Cardiac septum (tissue), 1 donor: Measurements from ENCODE around the gene SLC24A3. TPM values are rescaled to one million over a fixed set of nuclear protein-coding genes. Genes with fewer than 3 reads are reported as not detected.

Source experiments
- DNase-seq: peaks from one replicate; pipeline ENCODE4 v3.0.0-alpha.2; 2020; ENCODE audit warnings: low spot score
- intact Hi-C: fragments of 100-400 bp; cut with DNase I; formaldehyde crosslinking; loops from one replicate; pipeline ENCODE4 v1.14.0; 2022
- total RNA-seq: library from RNA; stranded (reverse); fragmentation: NEBNext Ultra II Directional; extraction: Animal tissue kit (Norgen Biotek cat#: 25700); gene quantifications from one replicate; pipeline ENCODE4 v1.2.1, GENCODE V29; 2021
- donor health status: DM: no; HTN: no; CAD: no.

SLC24A3 gene
- total RNA-seq, 1 donor from 2014 or later: 0.86 TPM

DNA sequence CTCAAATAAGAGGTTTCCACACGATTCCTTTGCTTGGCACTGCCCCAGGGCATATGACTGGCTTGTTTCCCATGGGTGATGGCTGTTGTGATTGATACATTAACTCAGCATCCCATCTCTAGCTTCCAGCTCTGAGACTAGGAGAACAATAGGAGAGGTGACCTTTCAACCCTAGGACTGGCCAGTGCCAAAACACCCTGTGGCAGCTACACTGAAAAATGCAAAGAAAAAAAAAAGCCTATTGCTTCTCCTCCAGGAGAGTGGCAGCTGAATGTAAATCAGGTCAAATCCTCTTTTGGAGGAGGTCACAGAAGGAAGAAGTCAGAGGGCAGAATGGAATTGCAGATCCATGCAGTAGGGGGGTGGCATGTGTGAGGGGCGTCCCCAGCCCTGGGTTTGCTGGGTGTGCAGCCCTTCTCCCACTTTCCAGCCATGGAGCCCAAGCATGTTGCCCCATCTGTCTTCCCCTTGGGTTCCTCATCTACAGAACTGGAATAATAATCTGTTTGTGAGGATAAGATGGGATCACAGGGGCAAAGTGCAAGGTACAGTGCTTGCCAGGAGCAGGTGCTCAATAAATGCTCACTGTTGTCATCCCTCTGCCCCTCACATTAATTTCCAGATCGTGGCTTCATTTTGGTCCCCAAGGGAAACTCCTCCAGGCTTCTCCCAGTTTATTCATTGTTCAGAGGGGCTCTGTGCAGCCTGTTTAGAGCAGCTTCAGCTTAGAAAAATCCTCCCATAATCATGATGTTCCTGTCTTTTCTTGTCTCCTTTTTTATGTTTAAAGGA is 300.6 kb downstream of the SLC24A3 start:
- DNase-seq: no peak
- intact Hi-C loops: no loop called here

DNA sequence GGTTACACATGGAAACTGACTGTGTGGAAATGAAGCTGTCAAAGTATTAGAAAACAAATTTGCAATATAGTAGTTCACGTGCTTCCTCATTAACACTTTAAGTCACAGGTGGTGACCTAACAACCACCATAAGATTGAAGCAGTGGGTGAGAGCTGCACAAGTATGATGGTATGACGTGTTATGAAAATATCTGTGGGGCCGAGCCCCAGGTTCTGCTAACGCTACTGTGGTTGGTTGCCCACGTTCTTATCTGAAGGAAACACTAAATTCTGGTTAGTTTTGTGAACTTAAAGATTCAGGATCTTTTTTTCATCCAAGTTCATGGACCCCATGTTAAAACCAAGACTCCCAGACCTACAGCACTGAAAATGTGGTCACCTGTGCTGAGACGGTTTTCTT is 302.6 kb downstream of the SLC24A3 start:
- no peak for DNase-seq
- intact Hi-C loops: no loop called here

DNA sequence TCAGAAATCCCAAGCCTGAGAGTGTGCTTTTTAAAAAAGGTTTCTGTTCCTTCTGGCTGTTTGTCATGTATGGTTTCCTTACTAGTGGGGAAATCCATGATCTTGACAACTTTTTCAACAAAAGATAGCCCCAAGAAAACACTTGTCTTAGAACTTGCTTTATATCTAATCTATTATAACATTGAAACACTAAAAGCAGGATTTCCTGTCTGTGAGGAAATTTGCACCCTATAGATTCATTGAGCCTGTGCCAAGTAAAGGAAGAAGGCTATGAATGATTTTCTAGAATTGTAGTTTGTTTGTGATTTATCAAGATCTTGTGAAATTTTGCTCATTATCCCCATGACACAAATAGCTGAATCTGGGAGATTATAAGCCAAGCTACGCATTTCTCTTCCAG is 307.0 kb downstream of the SLC24A3 start:
- DNase-seq: no peak
- intact Hi-C loops: no loop called here

DNA sequence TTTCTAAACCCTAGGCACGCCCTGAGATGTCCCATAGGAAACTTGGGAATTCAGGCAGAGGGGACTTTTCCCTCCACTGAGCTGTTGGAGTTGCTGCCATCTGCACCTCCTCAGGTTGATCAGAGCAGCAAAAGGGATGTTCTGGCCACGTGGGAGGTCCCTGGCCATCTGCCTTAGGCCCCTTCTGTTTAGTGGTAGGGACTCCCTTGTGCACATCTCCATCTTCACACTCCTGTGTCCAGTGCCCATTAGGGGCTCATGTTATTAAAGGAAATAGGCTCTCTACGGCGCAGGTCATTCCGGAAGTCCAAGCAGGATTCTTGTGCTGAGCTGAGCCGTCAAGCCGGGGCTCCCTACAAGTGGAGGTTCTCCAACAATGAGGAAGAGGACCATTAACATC is 307.8 kb downstream of the SLC24A3 start:
- intact Hi-C loops: no loop called here
- DNase-seq: no peak

DNA sequence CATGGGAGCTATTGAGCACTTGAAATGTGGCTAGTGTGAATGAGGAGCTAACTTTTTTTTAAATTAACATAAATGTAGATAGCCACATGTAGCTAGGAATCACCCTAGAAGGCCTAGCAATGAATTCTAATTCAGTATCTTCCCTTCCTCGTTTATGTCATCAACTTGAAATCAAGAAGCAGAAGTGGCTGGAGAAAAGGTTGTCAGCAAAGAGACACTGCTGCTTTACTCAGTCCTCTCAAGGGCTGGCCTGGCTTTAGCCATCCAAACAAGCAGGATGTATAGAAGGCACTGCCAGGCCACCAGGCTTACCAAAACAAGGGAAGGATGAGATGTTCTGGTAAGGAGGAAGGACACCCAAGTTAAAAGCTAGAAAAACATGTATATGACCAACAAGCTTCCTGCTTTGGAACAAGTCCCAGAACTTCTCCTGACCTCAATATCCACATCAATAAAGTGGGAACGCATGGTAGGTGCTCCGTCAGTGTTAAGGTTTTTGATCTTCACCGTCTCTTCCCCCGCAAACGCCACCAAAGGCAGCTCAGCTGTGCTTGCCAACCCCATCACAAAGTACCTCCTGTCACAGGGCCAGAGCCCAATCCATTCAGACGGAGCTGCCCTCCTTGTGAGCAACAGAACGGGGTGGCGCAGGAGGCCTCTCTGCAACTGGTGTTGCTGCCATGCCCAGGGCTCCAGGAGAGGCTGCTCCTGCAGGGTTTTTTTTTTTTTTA is 309.8 kb downstream of the SLC24A3 start:
- intact Hi-C loops: no loop called here
- no peak for DNase-seq

DNA sequence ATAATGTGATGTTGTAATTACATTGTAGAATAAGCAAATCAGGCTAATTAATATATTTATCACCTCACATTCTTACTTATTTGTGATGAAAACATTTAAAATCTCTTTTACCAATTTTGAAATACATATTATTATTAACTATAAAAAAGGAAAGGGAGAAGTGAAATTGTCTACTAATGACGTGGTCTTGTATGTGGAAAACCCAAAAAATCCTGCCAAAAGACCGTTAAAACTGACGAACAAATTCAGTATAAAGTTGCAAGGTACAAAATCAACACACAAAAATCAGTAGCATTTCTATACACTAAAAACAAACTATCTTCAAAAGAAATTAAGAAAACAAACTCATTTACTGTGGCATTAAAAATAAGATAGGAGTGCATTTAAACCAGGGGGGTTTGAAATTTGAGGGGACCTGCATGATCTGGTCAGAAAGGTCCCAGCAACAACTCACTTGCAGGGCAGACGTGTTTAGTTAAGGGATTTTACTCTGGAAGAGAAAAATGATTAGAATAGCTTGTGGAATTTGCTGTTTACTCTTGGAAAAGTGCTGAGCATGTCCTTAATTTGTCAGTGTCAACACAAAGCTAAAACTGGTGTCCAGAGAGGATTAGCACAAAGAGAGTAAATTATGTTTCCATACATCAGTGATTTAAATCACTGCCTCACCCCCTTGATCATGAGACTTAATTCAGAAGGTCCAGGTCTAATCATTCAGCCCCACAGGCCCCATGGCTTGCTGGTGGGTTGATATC is 310.6 kb downstream of the SLC24A3 start:
- intact Hi-C loops: no loop called here

DNA sequence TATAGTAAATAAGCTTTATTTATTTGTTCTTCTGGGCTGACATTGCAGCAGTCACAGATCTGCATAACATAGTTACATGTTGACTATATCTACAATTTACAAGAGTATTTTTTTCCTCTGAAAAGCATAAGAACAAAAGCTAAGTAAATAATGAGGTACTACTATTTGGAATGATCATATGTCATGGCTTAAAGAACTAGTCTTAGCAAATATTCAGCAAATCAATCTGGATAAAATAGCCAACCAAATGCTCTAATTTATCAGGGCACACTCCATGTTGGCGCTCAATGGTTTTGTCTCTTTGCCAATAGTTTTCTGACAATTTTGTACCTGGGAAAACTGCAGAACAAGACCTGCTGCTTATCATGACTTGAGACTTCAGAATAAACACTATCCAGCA is 312.2 kb downstream of the SLC24A3 start:
- intact Hi-C loops: no loop called here
- no peak for DNase-seq

More for the DNA sequence above, 310.6 kb downstream of the SLC24A3 start:
- no peak for DNase-seq

DNA sequence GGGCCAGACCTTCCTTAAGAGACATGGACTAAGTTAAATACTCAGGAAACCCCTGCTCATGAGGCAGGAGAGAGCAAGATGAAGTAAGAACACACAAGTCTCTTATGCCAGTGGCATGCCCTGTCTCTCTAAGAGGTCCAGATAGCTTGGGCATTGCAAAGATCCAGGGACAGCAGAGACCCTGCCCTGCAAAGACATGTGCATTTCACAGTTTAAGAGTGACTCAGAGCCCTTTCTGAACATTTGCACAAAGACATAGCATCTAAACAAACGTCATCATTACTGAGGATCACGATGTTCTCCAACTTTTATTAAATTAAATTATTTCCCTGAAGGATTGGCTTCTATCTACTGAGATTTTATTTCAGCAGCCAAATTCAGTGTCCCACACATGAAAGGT is 315.1 kb downstream of the SLC24A3 start:
- no peak for DNase-seq
- intact Hi-C loops: no loop called here

DNA sequence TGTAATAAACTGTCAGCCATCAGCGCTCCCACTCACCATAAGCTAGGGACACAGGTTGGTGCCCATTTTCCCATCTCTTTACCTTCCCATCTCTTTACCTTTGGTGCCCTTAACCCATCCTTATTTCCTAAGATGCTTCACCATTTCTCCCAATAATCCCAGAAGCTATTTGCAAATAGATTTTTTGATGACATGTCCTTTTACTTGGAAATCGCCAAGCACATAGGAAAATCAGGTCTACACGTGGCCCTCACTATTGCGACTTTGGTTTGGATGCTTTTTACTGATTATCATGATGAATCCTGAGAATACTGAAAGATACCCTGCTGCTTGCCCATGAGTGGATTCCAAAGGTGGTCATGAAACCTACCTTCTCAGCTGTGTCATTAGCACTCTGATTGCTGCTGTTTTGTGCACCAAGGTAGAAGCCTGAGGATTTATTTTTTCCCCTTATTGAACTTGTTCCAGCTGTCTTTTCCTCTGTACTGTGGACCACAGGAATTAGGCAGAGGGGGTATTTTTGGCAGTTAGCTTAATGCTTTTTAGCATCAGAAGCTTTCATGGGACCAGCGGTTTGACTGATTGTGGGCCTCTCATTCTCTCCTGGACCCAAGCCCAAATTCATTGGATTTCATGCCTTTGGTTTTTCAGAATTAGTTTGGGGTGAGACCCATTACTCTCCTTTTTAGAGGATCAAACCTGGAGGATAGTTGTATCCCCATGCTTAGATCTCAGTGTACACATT is 316.0 kb downstream of the SLC24A3 start:
- no peak for DNase-seq
- intact Hi-C loops: no loop called here

DNA sequence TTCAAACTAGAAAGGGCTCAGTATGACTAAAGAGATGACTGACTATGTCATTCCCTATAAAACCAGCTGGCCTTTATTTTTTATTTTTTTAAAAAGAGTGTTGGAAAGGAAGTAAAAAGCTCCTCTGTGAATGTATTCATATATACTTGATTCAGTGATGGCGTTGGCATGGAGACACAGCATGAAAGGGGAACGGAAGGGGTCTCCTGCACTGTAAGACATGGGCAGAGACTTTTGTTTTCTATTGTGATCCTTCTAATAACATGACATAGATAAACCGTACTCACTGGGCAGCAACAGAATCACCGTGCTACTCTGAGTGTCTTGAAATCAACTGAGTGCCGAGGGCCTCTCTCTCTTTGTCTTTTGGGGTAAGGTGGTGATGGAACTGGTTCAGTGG is 317.6 kb downstream of the SLC24A3 start:
- intact Hi-C loops: no loop called here
- DNase-seq: no peak

DNA sequence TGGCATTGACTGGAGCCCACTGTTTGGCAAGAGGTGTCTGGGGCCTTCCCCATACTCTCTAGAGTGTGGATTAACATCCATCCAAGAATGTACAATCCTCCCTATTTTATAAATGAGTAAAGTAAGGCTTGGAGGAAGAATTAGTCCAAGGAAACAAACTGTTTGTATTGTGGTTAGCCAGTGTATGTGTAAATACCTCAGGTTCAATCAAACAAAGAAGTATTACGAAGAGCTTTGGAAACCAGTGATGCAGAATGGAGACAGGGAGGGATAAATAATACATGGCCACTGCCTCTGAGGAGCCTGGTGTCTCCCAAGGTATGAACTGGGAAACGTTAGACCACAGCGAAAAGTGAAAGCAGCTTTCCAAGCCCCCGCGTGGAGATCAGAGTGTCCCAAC is 319.0 kb downstream of the SLC24A3 start:
- intact Hi-C loops: no loop called here
- no peak for DNase-seq

DNA sequence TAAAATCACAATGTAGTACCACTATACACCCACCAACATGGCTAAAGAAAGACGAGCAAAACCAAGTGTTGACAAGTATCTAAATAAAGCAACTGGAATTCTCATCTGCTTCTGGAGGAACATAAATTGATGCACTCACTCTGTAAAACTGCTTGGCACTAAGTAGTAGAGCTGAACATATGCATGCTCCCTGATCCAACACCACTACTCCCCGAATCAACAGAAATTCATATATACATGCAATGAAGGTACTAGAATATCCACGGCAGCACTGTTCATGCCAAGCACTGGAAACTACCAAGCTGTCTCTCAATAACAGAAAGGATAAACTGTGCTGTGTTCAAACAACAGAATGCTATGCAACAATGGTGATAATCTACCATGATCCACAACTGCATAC is 326.1 kb downstream of the SLC24A3 start:
- intact Hi-C loops: no loop called here

DNA sequence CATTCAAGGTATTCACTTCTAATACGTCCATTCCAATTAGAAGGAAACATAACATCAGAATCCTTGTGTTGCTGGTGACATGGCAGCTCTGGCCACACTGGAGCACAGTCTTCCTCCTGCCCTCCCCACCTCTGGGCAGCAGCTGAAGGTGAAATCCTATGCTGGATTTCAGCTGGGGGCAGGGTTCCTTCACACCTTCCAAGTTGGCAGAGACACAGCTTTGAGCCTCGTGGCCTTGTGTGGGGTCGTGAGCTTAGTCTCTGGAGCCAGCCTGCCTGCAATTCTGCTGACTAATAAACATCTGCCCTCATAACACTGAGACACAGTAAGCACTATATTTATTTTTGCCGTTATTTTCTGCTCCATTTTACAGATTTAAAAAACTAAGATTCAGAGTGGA is 326.7 kb downstream of the SLC24A3 start:
- intact Hi-C loops: no loop called here
- DNase-seq: no peak

More for the DNA sequence above, 326.1 kb downstream of the SLC24A3 start:
- DNase-seq: no peak

DNA sequence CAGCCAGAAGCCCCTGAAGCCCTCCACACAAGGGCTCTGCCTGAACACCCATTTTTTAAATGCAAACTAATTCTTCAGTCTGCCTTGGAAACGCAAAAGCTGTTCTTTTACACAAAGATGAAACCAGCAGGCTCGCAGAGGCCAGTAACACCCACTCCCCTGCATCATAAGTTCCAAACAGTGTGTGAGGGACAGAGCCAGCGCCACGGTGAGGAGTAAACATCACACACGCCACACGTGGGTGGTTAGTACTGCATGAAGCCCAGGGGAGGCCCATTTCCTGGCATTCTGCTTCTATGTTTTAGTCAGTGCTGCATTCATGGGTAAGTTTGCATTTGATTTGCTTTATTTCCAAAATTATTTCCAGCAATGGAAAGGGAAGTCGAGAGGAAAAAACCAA is 327.9 kb downstream of the SLC24A3 start:
- intact Hi-C loops: no loop called here
- DNase-seq: no peak

DNA sequence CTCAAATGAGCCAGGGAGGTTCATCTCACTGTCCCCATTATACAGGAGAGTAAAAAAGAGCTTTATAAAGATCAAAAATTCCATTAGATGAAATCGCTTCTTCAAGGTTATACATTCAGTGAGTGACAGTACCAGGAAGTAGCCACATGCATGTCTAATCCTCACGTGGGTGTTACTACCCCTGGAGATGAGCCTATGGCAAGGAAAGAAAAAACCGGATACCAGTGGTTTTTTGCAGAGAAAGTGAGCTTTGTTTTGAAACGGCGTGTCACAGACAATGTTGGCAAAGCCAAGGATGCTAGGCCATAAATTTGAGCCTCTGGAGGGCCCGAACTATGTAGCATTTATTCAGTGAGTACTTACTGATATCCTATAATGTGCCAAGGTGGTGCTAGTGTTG is 330.7 kb downstream of the SLC24A3 start:
- intact Hi-C loops: no loop called here
- DNase-seq: no peak

DNA sequence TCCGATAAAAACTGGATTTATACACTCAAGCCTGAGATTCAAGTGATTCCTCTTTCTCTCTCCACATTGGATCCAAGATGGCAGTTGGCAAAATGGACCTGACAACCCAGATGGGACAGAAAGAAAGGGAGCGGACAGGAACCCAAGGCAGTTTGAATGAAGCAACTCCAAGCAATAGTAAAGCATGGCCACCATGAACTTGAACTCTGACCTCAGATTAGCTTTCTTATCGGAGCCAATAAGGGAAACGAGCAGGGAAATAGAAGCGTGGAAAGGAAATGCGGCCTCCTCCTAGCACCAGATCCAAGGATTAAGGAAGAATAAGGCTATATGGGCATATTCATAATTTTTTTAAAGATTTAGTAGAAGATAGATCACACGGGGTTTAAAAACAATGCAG is 332.2 kb downstream of the SLC24A3 start:
- intact Hi-C loops: no loop called here
- DNase-seq: no peak

DNA sequence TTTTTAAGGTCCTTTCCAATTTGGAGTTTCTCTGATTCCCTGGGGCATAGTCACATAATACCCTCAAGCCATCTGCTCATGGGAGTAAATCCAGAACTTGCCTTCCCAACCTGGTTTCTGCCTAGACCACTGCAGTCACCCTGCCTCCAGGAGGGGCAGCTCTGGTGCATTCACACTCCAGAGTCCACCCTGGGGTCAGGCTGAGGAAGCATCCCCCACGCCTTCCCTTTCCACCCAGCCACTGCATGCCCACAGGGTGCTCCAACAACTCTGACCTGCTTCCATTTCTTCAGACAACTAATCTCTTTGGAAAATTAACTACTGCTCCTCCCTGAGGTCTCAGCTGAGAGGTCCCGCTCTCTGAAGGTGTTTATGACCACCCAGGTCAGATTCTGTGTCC is 334.2 kb downstream of the SLC24A3 start:
- intact Hi-C loops: no loop called here
- no peak for DNase-seq

DNA sequence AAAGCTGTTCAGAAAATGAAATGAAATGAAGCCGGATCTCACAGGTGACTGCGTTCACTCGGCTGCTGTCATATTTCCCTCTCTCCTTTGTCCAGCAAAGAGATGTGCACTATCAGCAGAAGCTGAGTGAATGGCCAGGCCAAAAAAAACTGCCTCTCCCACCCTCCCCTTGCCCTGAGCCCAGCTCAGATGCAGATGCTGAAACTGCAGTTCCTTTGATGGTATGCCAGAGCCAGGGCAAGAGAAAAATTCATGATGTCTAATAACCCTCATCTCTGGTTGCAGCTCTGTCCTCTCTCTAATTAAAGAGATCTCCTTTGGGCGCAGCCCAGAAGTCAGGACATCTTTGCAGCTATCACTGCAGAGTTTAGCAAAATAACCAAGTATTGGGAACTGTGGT is 335.1 kb downstream of the SLC24A3 start:
- DNase-seq: no peak
- intact Hi-C loops: no loop called here

DNA sequence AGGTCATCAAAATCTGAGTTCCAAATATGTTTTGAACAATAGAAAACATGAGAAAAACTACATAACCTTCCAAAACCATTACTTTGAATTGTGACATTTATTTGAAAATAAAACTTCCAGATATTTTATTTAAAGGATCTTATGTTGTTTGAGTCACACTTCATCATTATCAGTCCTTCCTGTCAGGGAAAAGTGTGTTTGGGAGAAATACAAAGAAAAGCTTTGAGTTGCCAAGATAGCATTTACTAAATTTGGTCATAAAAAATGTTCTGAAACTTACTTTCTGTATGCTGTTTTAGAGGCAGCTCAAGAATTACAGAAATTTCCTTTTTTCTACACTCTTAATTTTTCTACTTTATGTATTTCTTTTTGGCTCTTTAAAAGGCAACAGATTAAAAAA is 337.5 kb downstream of the SLC24A3 start:
- intact Hi-C loops: loop anchor here (5.0 kb wide), 1 partner anchor 328 kb away; no protein-coding TSS in a partner anchor
- no peak for DNase-seq
